CD4-positive, CD25-positive, alpha-beta regulatory T cell (primary cell): ENCODE results near the gene OGFOD2. TPM values are rescaled to one million over a fixed set of nuclear protein-coding genes. Genes with fewer than 3 reads are reported as not detected.

Experiments
- ATAC-seq, 2 donors: fragments of 150-1000 bp; cut with Tn5 transposase; one replicate each; pipeline ENCODE4 v1.10.0; 2021; ENCODE audit warnings: low read depth in 2 of 2, moderate number of reproducible peaks in 2 of 2, moderate library complexity in 1 of 2
- DNase-seq, 3 donors: peaks; one replicate each; pipeline versions ENCODE4 v3.0.0 to v3.0.0-alpha.2; 2012 to 2022; ENCODE audit warnings: mixed read lengths in 1 of 3
- H3K27ac ChIP-seq: one replicate; pipeline ENCODE4 v1.7.0; 2013; ENCODE audit warnings: mild to moderate bottlenecking, low read length; ENCODE audit not compliant: insufficient read depth, poor library complexity, severe bottlenecking
- H3K27me3 ChIP-seq: one replicate; pipeline ENCODE4 v1.7.0; 2013; ENCODE audit warnings: low read length; ENCODE audit not compliant: control insufficient read depth, insufficient read depth
- H3K36me3 ChIP-seq: one replicate; pipeline ENCODE4 v1.7.0; 2013; ENCODE audit warnings: mild to moderate bottlenecking, low read length, moderate library complexity; ENCODE audit not compliant: control insufficient read depth, insufficient read depth
- H3K4me1 ChIP-seq: 2 replicates; pipeline ENCODE4 v1.7.0; 2013; ENCODE audit warnings: mild to moderate bottlenecking, low read length; ENCODE audit not compliant: insufficient read depth, control insufficient read depth, poor library complexity, severe bottlenecking
- H3K4me3 ChIP-seq: one replicate; pipeline ENCODE4 v1.7.0; 2013; ENCODE audit warnings: low read depth, mild to moderate bottlenecking, low read length, moderate library complexity
- H3K9me3 ChIP-seq, 2 experiments: 1 replicate in 1 of 2; 2 replicates in 1 of 2; pipeline ENCODE4 v1.7.0; 2013; ENCODE audit warnings: low read length in 2 of 2, mild to moderate bottlenecking in 1 of 2, moderate library complexity in 1 of 2; ENCODE audit not compliant: control insufficient read depth in 2 of 2
- H3K27ac Mint-ChIP-seq, 3 donors: one replicate each; pipeline ENCODE4 v1.8.0; 2020 to 2022; ENCODE audit warnings: mild to moderate bottlenecking in 3 of 3, mixed read lengths in 3 of 3, moderate library complexity in 2 of 3
- H3K27me3 Mint-ChIP-seq: one replicate; pipeline ENCODE4 v1.8.0; 2022; ENCODE audit warnings: mild to moderate bottlenecking, mixed read lengths
- H3K36me3 Mint-ChIP-seq: one replicate; pipeline ENCODE4 v1.8.0; 2020; ENCODE audit warnings: mixed read lengths
- H3K4me1 Mint-ChIP-seq, 4 donors: one replicate each; pipeline ENCODE4 v1.8.0; 2020 to 2022; ENCODE audit warnings: mixed read lengths in 4 of 4, mild to moderate bottlenecking in 1 of 4
- H3K4me3 Mint-ChIP-seq, 4 donors: one replicate each; pipeline ENCODE4 v1.8.0; 2020 to 2022; ENCODE audit warnings: mild to moderate bottlenecking in 4 of 4, mixed read lengths in 4 of 4, moderate library complexity in 3 of 4
- H3K9me3 Mint-ChIP-seq, 7 donors: one replicate each; pipeline ENCODE4 v1.8.0; 2020 to 2022; ENCODE audit warnings: mixed read lengths in 7 of 7, mild to moderate bottlenecking in 3 of 7, moderate library complexity in 2 of 7
- polyA plus RNA-seq, 4 donors: library from polyadenylated mRNA; unstranded; fragments of 300-500 nt; fragmentation: Illumina TruSeq; gene quantifications; one replicate each; pipeline ENCODE4 v1.2.3, GENCODE V29; 2021
- total RNA-seq: library from RNA; stranded (reverse); gene quantifications from one replicate; pipeline ENCODE4 v1.2.3, GENCODE V29; 2022

Gene OGFOD2
- total and polyA plus RNA-seq, 5 donors from 2014 or later: 12.5 to 20.6 (median 14.3) TPM

DNA sequence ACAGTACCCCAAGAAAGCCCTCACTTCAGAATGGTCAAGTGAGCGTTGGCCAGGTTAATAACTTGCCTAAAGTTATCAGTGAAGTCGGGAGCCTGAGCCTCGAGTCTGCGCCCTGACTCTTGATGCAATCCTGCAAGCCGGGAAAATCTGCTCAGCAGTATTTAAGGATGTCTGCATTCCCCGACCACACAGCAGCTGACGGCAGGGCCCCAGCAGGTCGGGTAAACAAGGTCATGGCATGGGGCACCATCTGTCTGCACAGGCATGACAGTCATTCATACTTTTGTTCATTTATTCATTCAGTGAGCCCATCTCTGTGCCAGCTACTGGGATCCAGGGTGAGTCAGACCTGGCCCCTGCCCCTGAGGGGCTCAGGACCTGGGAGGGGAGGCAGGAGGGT, 19.9 kb upstream of the OGFOD2 start:
- DNase-seq (no peak), ATAC-seq (no peak)
- H3K27me3 ChIP-seq: no peaks in the 10 kb centered on the region
- Mint-ChIP-seq H3K36me3 (no peaks in the 10 kb centered on the region), H3K4me3 (no peak overlapping the region), H3K27ac (no peak overlapping the region), H3K4me1 (peaks cover 0 to 5% (median 0%) of the 10 kb centered on the region in 4 donors), H3K9me3 (no peaks in the 10 kb centered on the region), H3K27me3 (no peaks in the 10 kb centered on the region)
- H3K4me3 ChIP-seq: no peak overlapping the region
- H3K27ac ChIP-seq: no peak overlapping the region
- H3K9me3 ChIP-seq: no peaks in the 10 kb centered on the region
- H3K36me3 ChIP-seq: no peaks in the 10 kb centered on the region
- no peaks in the 10 kb centered on the region for H3K4me1 ChIP-seq

DNA sequence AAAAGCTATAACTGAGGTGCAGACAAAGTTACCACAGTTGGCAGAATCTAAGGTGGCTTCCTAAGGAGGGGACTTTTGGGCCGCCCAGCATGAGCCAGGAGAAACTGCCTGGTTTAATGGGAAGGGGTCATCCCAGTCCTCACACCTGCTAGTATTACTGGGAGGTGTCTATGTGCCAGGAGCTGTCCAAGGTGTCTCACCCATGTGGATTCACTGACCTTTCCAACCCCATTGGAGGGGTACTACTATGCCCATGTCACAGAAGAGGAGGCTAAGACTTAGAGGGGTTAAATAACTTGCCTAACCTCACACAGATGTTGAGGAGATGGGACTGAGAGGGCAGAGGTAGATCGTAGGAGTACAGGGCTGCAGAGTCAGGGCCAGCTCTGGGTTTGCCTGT, 19.0 kb upstream of the OGFOD2 start:
- Mint-ChIP-seq H3K4me3 (no peak overlapping the region), H3K4me1 (peaks cover 0 to 5% (median 0%) of the 10 kb centered on the region in 4 donors), H3K27me3 (no peaks in the 10 kb centered on the region), H3K9me3 (no peaks in the 10 kb centered on the region), H3K36me3 (no peaks in the 10 kb centered on the region), H3K27ac (no peak overlapping the region)
- DNase-seq: no peak
- Histone ChIP-seq H3K27ac (no peak overlapping the region), H3K4me3 (no peak overlapping the region), H3K27me3 (no peaks in the 10 kb centered on the region), H3K36me3 (no peaks in the 10 kb centered on the region), H3K9me3 (no peaks in the 10 kb centered on the region), H3K4me1 (no peaks in the 10 kb centered on the region)
- no peak for ATAC-seq

DNA sequence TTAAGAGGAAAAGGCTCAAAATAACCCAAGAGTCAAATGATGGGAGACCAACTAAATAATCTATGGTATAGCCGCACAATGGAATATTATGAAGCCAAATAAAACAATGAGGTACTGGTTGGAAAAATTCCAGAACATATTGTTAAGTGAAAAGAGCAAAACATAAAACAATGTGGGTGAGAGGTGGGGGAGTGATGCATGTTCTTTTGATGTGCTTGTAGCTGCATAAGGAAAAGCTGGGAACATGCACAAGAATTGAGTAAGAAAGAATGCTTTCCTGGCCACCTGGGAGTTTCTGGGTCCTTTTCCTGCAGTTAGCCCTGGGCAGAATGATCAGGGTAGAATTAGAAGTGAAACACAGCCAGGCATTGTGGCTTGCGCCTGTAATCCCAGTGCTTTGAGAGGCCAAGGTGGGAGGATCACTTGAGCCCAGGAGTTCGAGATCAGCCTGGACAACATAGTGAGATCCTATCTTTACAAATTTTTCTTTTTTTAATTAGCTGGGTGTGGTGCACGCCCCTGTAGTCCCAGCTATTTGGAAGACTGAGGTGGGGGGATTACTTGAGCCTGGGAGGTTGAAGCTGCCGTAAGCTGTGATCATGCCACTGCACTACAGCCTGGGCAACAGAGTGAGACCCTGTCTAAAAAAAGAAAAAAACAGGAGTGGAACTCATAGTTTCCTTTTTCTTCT, 16.7 kb upstream of the OGFOD2 start:
- no peak for DNase-seq
- H3K36me3 Mint-ChIP-seq: no peaks in the 10 kb centered on the region
- H3K4me1 ChIP-seq: no peaks in the 10 kb centered on the region
- no peaks in the 10 kb centered on the region for H3K27me3 ChIP-seq
- H3K27me3 Mint-ChIP-seq: no peaks in the 10 kb centered on the region
- no peak overlapping the region for H3K27ac Mint-ChIP-seq
- H3K4me1 Mint-ChIP-seq: no peaks in the 10 kb centered on the region
- no peak overlapping the region for H3K4me3 ChIP-seq
- no peak overlapping the region for H3K4me3 Mint-ChIP-seq
- H3K9me3 ChIP-seq: no peaks in the 10 kb centered on the region
- ATAC-seq: no peak
- no peaks in the 10 kb centered on the region for H3K9me3 Mint-ChIP-seq
- no peak overlapping the region for H3K27ac ChIP-seq
- H3K36me3 ChIP-seq: no peaks in the 10 kb centered on the region

DNA sequence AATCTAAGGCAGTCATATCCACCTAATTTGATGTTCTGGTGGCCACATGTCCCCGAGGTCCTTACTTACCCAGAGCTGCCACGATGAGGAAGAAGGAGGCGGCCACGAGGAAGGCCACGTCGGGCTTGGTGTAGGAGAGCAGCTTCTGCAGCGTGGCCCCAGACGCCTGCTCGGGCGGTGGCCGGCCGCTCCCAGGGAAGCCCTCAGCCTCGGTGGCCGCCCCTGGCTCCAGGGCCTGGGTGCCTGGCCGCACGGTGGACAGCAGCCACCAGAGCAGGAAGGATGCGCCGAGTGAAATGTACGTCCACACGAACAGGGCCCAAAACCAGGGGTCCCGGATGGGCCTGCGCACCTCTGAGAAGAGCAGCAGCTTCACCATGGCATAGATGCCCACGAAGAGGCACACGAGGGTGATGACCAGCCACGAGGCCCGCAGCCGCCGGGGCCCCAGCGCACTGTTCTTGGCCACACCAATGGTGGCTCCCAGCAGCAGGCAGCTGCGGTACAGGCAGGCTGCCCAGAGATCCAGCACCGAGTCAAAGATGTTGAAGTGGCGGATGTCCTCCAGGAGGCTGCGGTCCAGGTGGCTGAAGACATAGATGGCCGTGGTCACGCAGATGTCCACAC, 15.4 kb upstream of the OGFOD2 start:
- Histone ChIP-seq H3K27ac (no peak overlapping the region), H3K4me1 (no peaks in the 10 kb centered on the region), H3K9me3 (no peaks in the 10 kb centered on the region), H3K4me3 (no peak overlapping the region), H3K36me3 (no peaks in the 10 kb centered on the region), H3K27me3 (no peaks in the 10 kb centered on the region)
- Mint-ChIP-seq H3K36me3 (no peaks in the 10 kb centered on the region), H3K9me3 (no peaks in the 10 kb centered on the region), H3K4me3 (no peak overlapping the region), H3K27ac (no peak overlapping the region), H3K4me1 (peaks cover 0 to 1% (median 0%) of the 10 kb centered on the region in 4 donors), H3K27me3 (no peaks in the 10 kb centered on the region)
- no peak for DNase-seq
- no peak for ATAC-seq

DNA sequence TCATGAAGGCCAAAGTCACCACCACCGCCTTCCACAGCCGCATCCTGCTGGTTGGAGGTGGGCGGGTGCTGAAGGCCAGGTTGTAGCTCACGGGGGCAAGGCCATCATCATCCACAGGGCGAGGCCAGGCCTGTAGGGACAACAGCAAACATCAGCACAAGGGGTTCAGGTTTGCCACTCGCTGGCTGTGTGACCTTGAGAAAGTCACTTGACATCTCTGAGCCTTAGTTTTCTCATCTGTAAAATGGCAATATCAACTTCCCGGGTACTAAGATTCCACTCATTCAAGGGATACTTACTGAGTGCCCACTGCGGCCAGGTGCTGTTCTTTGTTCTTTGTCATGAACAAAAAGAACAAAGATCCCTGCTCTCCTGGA, 14.9 kb upstream of the OGFOD2 start:
- Mint-ChIP-seq H3K27ac (no peak overlapping the region), H3K4me3 (no peak overlapping the region), H3K27me3 (no peaks in the 10 kb centered on the region), H3K9me3 (no peaks in the 10 kb centered on the region), H3K36me3 (no peaks in the 10 kb centered on the region), H3K4me1 (peaks cover 0 to 5% (median 0%) of the 10 kb centered on the region in 4 donors)
- Histone ChIP-seq H3K4me1 (peaks cover 3% of the 10 kb centered on the region), H3K9me3 (no peaks in the 10 kb centered on the region), H3K36me3 (no peaks in the 10 kb centered on the region), H3K4me3 (no peak overlapping the region), H3K27me3 (no peaks in the 10 kb centered on the region), H3K27ac (no peak overlapping the region)
- no peak for DNase-seq
- ATAC-seq: no peak

DNA sequence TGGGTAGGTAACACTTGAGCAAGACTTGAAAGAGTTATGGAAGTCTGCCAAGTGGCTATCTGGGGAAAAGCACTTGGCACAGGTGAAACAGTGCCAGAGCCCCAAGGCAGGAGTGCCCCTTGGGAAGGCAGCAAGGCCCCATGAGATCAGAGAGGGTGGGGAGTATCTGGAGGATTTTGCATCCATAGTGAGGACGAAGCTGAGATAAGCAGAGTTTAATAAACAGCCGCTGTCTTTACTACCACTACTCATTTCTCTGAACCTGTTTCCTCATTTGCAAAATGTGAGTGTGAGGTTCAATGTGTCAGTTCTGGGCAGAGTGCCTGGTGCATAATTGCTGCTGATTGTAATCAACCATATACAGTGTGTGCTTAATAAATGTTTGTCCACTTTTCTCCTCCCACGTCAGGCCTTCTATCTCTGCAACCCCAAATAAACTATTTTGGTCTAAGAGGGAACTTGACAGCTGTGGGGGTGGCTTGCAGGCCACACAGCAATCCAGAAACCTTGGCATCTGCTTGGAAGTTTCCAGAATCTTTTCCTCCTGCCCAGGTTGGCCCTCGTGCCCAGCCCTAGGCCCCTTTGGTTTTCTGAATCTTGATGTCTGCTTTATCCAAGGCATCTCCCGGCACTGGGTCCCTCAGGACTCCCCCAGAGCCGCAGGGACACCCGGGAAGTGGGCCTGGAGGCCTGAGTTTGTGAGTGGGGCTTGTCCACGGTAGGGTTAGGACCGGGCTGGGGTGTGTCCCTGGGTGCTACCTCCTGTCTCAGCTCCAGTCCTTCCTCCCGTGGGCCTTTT, 13.3 kb upstream of the OGFOD2 start:
- no peaks in the 10 kb centered on the region for H3K9me3 Mint-ChIP-seq
- H3K27ac ChIP-seq: no peak overlapping the region
- no peaks in the 10 kb centered on the region for H3K27me3 Mint-ChIP-seq
- DNase-seq (no peak), ATAC-seq (no peak)
- H3K36me3 Mint-ChIP-seq: no peaks in the 10 kb centered on the region
- H3K4me3 ChIP-seq: no peak overlapping the region
- no peak overlapping the region for H3K27ac Mint-ChIP-seq
- no peaks in the 10 kb centered on the region for H3K27me3 ChIP-seq
- peaks cover 18% of the 10 kb centered on the region for H3K4me1 ChIP-seq
- H3K9me3 ChIP-seq: no peaks in the 10 kb centered on the region
- H3K4me3 Mint-ChIP-seq: peak overlapping the region in 1 of 4 donors; percentile 68
- no peaks in the 10 kb centered on the region for H3K36me3 ChIP-seq
- H3K4me1 Mint-ChIP-seq: peaks cover 0 to 7% (median 0%) of the 10 kb centered on the region in 4 donors

DNA sequence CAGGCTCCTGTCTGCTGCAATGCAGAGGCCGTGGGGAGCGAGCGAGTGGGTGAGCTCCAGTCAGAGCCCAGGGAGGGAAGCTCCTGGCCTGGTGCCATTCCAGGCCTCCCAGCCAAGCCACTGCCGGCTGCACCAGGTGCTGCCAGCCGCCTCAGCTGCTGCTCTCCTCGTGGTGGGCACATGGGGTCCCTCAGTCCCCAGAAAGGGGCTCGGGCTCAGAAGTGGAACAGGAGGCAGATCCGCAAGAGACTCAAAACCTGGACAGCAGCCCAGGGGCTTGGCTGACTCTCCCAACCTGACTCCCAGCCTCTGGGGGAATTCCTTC, 11.1 kb upstream of the OGFOD2 start:
- H3K27ac ChIP-seq: no peak overlapping the region
- H3K27ac Mint-ChIP-seq: no peak overlapping the region
- ATAC-seq (no peak), DNase-seq (no peak)
- no peaks in the 10 kb centered on the region for H3K27me3 ChIP-seq
- no peak overlapping the region for H3K4me3 Mint-ChIP-seq
- no peaks in the 10 kb centered on the region for H3K9me3 Mint-ChIP-seq
- peaks cover 0 to 12% (median 0%) of the 10 kb centered on the region in 4 donors for H3K4me1 Mint-ChIP-seq
- H3K4me1 ChIP-seq: peaks cover 20% of the 10 kb centered on the region
- no peaks in the 10 kb centered on the region for H3K36me3 Mint-ChIP-seq
- no peak overlapping the region for H3K4me3 ChIP-seq
- H3K27me3 Mint-ChIP-seq: no peaks in the 10 kb centered on the region
- H3K9me3 ChIP-seq: no peaks in the 10 kb centered on the region
- no peaks in the 10 kb centered on the region for H3K36me3 ChIP-seq
